NCI-H187 (cell line): ENCODE results near the gene PCBP3.

Experiments used
- DNase-seq, 2 experiments: peaks; one replicate each; lab custom pipeline; 2025; lab: John Stamatoyannopoulos, UW

PCBP3 gene

GRCh38 chr21:45724994-45725843 lies 81.7 kb downstream of the PCBP3 start:
- DNase-seq = no peak

DNA sequence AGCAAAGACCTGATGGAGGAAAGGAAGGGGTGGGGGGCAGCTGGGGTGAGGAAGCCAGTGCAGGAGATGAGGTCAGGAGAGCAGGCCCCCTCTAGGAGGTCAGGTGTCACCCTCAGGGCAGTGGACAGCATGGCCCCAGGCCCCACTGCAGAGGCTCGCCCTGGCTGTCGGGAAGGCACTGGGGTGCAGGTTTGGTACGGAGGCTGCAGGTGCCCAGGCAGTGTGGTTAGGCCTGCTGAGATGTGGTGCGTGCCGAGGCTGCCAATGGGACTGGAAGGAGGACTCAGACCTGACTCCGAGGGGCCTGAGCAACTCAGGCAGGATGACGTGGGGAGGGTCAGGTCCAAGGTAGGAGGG lies 82.3 kb downstream of the PCBP3 start:
- DNase-seq = no peak

DNA sequence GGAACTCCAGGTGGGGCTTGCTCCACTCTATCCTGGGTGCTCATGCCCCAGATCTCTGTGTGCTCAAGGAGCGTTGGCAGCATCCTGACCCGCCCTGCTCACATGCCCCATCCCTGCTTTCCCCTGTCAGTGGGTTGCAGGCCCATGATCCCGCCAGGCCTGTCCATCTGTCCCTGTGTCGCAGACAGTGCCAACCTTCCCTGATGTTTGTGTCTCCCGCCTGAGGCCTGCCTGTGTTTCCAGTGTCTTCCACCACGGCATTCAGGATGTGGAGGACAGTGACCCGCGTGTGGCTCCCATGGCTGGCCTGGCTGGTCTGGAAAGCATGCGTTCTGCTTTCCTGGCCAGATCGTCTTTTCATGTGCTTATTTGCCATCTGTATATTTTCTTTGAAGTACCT lies 82.9 kb downstream of the PCBP3 start:
- no peak for DNase-seq

DNA sequence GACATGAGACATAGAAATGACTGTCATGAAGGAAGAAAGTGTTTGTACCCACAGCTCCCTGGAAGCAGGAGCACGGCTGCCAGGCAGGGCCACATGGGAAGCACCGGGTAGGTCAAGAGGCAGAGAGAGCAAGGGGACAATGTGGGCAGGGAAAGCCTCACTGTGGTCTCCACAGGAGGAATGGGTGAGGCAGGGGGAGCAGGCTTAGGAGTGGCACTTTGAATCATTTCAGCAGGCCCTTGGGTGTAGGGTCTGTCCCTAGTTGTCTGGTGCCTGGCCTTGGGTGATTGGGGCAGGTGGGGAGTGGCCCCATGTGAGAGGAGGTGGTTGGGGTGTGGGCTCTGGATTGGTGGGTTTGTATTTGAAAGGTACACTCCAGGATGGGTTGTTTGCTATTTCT lies 83.9 kb downstream of the PCBP3 start:
- no peak for DNase-seq

GRCh38 chr21:45735259-45736000 lies 91.9 kb downstream of the PCBP3 start:
- DNase-seq = no peak

DNA sequence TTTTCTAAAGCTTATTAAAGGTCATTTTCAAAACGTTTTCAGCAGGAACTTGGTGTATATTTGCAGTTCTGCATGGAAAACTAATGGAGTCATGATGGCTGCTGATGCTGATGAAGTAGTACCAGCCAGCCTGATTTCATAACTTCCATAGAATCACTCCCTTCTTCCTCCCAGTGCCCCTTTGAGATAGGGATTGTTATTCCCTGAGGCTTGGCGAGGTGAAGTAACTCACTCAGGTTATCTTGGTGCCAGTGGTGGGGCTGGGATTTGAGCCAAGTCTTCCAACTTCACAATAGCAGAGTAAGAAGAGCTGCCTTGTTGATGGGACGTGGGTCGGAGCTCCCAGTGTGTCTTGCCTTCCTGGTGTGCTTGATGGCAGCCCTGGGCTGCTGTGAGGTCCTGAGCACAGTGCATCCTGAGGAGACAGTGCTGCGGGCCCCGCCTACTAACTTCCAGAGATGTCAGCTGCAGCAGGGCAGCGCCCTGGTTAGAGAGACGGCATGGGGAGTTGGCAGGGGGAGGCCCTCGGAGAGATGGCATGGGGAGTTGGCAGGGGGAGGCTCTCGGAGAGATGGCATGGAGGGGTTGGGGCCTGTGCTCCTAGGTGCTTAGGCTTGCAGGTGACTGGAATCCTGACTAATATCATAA lies 92.6 kb downstream of the PCBP3 start:
- no peak for DNase-seq

- DNase-seq = no peak
Measured at GRCh38 chr21:45736690-45737484, 93.4 kb downstream of the PCBP3 start.

GRCh38 chr21:45737485-45738166 lies 94.1 kb downstream of the PCBP3 start:
- no peak for DNase-seq

DNA sequence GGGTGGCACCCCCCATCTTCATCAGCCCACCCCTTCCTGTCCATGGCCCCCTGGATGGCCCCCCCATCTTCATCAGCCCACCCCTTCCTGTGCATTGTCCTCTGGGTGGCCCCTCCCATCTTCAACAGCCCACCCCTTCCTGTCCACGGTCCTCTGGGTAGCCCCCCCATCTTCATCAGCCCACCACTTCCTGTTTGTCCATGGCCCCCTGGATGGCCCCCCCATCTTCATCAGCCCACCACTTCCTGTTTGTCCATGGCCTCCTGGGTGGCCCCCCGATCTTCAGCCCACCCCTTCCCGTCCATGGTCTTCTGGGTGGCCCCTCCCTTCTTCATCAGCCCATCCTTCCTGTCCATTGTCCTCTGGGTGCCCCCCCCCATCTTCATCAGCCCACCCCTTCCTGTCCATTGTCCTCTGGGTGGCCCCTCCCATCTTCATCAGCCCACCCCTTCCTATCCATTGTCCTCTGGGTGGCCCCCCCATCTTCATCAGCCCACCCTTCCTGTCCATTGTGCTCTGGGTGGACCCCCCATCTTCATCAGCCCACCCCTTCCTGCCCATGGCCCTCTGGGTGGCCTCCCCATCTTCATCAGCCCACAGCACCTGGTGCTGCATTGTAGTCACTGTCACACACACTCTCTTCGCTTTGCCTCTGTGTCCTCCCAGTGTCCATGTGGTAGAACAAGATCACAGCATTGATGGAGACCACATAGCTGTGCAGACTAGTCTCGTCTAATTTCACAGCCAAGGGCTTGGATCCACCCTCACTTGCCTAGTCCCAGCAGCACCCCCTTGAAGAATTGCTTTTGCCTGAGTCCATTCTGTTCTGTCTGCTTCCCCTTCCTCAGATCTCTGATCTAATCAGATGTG lies 95.9 kb downstream of the PCBP3 start:
- no peak for DNase-seq

DNA sequence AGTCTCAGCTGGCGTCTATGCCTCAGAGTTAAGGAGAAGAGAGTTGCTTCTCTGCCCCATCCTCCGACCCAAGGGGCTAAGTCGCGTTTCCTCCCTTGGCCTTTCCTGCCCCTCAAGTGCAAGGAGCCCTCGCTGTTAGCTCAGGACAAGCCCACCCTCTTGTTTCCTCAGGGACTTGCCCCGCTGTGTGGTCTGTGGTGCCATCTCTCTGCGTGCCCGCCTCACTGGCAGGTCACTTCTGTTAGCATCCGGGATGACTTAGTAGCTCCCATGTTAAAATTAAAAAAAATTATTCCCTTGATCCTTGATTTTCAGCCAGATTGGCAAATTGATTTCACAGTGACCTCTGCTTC lies 96.5 kb downstream of the PCBP3 start:
- no peak for DNase-seq

DNA sequence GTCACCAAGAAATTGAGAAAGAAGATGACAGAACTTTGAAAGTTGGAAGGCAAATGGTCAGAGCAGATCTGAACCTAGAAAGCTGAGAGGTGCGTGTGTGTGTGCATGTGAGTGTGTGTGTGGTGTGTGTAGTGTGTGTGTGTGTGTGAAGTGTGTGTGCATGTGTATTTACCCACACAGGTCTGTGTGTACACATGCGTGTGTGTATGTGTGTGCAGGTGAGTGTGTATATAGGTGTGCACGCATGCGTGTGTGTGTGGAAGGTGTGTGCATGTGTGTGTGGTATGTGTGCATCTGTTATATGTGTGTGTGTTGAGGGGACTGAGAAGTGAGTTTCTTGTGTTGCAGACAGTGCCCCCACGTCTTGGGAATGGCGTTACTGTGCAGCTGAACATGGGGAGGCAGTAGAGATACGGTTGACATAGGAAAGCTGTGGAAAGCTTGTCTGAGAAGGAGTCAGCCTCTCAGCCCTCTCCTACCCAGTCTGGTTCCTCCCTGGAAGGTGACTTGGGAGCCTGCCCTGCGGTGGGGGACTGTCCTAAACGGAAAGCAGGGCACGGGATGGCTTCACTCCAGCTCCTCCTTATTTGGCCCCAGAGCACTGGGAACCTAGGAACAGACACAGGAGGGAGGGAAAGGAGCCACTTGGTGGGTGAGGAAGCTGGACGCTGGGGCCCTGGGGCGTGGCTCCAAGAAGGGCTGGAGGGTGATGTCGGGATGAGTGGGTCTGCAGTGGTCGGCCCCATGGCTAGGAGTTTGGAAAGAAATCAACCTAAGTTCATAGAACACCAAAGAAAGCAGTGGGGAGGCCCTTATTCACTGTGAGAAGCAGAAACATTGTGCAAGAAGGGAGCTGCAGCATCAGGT lies 97.2 kb downstream of the PCBP3 start:
- DNase-seq = no peak

DNA sequence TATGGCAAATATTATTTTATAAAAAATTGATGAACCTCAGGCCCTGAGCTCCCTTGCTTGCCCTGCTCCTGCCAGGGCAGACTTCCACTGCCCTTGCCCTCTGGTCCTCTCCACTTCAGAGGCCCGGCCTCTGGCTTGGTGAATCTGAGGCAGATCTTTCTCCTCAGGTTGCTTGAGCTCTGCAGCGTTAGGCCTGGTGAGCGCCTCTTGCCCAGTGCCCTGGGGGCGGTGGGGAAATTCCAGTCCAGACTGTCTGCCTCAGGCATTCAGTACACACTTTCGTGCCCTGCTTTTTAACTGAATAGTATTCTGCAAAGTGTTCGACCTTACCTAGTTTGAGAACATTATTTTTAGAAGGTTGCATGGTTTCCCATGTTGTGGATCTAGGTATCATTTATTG lies 98.2 kb downstream of the PCBP3 start:
- DNase-seq = no peak

DNA sequence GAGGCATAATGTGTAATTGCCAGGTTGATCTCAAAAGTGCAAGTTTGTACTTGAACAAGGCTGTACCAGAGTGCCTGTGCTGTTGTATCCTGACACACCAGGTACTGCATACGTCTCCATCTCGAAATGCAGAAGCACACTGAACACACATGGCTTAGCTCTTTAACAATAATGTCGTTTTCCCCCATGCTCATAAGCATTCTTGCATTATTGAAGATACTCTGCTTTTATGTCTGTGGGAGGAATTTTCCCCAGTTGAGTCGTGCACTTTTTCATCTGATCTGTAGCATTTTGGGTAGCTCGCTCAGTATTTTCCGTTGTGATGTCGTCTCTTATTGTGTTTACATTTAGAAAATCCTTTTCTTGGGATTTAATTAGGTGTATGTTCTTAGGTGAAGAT lies 98.7 kb downstream of the PCBP3 start:
- no peak for DNase-seq

GRCh38 chr21:45745256-45745655 lies 101.7 kb downstream of the PCBP3 start:
- DNase-seq = no peak

DNA sequence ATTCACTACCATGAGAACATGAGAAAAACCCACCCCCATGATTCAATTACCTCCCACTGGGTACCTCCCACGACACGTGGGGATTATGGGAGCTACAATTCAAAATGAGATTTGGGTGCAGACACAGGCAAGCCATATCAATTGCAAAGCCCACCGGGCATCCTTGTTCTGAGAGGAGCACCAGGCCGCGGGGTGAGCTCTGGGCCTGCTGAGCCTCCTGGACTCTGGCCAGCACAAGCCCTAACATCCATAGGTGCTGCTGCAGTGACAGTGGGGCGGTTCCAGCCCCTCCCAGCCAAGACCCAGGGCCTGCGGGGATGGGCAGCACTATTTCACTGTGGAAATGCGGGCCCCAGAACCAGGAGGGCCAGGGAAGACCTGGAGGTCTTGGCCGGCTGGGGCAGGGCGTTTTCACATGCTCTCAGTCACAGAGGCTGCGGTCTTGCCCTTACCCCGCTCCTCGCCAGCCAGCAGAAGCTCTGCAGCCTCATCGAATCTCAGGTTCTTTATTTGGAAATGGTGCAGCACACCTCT lies 103.8 kb downstream of the PCBP3 start:
- DNase-seq = no peak

GRCh38 chr21:45747802-45748445 lies 104.4 kb downstream of the PCBP3 start:
- peak; percentile 54 to 74 for DNase-seq

- DNase-seq = no peak
Measured at GRCh38 chr21:45748593-45748992, 105.1 kb downstream of the PCBP3 start.

- no peak for DNase-seq
Measured at GRCh38 chr21:45749974-45750373, 106.4 kb downstream of the PCBP3 start.

- DNase-seq = no peak
Measured at GRCh38 chr21:45750936-45751335, 107.4 kb downstream of the PCBP3 start.
